ENCODE results near the gene SMYD3. TPM values are rescaled to one million over a fixed set of nuclear protein-coding genes. Genes with fewer than 3 reads are reported as not detected.

SMYD3 gene
- total RNA-seq, 1 donor from 2014 or later = 28.3 TPM

DNA sequence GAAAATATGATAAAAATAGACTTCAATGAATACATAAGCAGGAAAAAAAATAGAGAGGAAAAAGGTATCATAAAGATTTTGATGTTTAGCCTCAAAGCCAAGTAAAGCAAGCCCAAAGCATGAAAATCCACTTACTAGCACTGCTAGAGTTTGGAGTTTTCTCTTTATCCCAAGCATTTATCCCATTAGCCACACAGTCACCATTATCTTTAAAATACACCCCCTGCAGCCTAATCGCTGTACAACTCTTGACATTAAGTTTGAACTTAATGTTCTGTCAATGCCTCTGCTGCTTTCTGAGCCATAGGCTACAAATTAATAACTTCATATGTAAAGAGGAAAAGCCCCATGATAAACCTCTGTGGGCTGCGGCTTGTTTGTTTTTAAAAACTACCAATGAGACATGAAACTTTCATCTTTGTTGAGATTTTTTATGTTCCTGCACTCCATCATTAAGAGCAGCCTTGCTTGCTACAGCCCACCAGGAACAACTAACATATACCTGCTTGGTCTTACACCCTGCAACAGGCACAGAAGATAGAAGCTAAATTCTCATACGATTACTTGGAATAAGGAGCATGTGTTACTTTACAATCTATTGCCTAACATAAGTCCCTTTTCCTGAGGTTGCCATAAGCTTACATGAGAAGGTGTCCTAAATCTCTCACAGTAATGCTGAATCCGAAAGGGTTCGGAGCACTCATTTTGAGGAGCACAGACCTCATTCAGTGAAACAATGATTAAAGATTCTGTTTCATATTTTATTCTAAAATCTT lies 202.4 kb downstream of the SMYD3 start:
- DNase-seq = no peak

GRCh38 chr1:246302711-246303317 lies 204.3 kb downstream of the SMYD3 start:
- DNase-seq = no peak

DNA sequence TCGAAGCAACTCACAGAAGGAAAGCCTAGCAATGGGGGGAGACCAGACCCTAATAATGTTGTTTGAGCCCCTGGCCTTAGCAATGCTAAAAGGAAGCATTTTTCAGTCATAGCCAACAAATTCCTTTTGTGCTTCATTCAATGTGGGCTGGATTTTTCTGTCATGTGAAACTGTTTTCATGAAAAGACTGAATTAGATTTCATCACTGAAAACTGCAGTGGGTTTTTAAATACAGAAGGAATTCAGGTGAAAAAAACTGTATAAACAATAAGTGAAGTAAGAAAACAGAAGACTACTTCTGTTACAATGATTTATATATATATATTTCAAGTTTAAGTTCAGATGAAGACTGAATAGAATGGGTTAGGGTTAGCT lies 204.8 kb downstream of the SMYD3 start:
- DNase-seq = peak; percentile 40

- DNase-seq = peak; percentile 58
Observed at GRCh38 chr1:246301553-246302250, 205.4 kb downstream of the SMYD3 start.

- no peak for DNase-seq
Observed at GRCh38 chr1:246300626-246301549, 206.2 kb downstream of the SMYD3 start.

DNA sequence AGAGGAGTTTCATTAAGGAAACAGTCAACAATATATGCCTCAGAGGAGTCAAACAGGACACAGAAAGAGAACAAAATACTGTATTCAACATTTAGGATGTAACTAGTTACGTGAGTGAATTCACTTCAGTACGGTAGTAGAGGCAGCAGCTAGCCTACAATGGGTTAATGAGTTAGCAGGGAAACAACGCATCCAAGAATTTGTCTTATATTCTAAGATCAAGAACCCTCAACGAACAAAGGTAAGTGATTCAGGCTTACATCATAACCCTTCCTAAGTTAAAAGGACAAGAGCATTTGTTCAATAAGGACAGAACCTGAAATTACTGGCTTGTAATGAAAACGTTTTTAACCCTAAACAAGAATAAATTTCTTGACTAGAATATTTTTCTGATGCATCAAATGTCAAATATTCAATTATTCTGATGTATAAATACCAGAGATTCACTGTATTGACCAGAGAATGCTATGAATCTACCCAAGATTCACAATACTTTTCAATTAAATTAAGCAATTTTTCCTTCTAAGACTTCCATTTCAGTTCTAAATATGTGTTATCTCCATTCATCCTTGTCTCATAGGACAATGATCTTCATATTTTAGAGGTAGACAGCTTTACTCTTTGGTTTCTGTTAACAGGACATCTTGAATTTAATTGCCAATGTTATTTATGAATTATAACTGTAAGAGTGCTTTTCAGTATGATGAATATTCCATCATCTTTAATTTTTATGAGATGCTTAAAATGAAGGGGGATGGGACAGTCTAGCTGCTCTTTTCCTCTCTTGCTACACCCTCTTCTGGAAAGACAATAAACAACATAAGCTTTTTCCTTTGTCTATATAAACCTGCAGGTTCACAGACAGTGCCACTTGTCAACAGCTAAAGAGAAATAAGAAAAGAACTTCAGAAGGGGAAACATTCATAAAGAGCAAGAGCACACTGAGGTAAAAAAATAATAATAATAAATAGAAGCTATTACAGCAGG lies 209.5 kb downstream of the SMYD3 start:
- peak; percentile 10 for DNase-seq

- DNase-seq = no peak
Observed at GRCh38 chr1:246295968-246296367, 211.1 kb downstream of the SMYD3 start.

DNA sequence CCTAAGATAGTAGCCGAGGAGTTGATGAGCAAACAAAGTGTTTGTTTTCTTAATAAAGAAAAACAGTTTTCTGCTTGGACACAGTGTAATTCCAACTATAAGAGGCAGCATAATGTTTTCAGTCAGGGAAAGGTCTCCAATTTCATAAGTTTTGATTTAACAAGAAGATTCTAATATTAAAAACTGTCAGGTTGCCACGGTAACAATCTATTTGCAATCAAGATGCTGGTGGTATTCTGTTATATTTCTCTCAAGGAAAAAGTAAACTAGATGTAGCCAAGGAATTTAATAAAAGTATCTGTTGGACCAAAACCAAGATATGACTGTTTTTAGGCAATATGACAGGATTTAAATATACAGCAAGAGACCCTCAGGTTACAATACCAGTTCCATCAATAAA lies 211.7 kb downstream of the SMYD3 start:
- DNase-seq = peak; percentile 8

- no peak for DNase-seq
Observed at GRCh38 chr1:246294263-246294662, 212.8 kb downstream of the SMYD3 start.

DNA sequence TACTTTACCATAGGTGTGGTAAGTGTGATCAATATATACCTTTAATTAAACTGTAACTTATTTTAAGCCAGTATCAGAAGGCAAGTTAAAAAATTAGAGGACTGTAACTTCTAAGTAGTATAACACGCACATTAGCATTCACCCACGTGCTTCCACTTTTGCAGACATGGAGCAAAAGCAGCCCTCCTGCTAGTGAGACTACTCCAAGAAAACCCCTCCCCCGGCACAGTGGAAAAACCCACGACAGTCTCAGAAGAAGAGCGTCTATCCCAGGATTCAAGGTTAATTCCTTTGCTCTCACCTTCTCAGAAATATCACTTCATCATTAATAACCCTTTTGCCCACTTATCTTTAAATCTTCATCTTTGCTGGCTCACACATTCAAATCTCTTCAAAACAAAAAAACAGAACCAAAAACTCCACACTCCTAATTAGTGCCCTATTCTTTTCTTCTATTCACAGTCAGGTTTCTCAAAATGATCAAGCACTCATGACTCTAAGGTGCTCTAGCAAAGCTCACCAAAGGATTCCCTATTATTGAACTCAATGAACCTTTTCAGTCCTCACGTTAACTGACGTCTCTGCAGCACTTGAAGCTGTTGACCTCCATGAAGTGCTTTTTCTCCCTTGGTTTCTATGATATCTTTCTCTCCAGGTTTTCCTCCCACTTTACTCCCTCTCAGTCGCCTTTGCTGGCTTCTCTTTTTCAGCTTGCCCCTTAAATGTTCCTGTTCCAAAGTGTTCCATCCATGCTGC lies 213.5 kb downstream of the SMYD3 start:
- no peak for DNase-seq

DNA sequence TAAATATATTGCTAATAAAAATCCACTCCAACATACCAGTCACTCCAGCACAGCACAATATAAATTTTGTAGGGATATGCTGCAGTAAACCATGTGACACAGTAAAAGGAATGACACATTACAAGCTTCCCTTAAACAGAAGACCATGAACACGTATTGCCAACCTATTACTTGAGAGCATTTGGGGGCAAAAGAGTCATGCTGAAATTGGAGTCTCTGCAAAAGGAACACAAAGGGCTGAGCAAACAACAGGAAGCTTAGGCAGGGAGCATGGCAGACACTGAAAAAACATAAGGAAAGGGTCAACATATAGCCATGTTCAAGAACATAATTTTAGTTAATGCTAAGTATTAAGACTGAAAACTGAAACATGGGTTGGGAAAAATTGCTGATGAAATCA lies 214.5 kb downstream of the SMYD3 start:
- DNase-seq = no peak

GRCh38 chr1:246291127-246291526 lies 216.0 kb downstream of the SMYD3 start:
- no peak for DNase-seq

DNA sequence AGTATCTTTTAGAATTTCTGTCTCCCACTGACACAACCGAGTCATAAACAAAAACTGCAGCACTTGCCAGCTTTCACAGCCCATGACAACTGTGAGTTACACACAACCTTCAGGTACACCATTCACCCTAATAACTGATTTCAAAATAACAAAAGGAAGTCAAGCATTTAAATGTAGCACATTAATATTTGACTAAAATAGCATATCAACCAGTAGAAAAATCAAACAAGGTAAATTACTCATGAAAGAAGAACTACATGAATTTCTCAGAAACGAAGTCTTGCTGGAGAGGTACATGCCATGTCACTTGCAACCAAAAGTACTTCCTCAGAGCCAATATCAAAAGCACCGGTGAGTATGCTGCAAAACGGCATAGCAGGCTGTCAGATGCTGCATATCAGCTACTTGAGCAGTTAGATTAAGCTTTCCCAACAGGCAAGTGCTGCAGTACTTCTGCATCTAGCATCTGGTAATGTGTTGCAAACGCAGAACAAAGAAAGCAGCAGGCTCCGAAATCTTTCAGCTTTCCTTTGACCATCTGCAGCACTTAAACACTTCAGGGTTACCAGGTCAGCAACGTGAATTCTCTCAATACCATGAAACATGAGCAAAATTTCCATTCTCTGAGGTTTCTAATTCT lies 223.2 kb downstream of the SMYD3 start:
- DNase-seq = no peak

DNA sequence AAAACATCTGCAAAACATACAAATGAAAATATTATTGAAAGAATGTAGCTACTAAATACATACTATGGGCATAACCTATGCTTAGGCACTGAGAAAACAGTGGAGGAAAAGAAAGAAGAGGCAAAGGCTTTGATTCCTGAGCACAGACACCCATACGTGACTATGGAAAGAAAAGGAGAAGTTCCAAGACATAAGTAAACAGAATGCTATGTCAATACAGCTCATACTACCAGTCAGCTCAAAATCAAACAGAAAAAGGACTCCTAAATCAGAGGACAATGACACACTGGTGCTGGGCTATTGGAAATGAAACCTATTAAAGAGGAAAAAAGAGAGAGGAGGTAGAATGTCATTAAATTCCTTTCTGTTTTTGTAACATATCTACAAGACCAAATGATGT lies 225.4 kb downstream of the SMYD3 start:
- DNase-seq = no peak

- DNase-seq = no peak
Observed at GRCh38 chr1:246281195-246281594, 225.9 kb downstream of the SMYD3 start.

DNA sequence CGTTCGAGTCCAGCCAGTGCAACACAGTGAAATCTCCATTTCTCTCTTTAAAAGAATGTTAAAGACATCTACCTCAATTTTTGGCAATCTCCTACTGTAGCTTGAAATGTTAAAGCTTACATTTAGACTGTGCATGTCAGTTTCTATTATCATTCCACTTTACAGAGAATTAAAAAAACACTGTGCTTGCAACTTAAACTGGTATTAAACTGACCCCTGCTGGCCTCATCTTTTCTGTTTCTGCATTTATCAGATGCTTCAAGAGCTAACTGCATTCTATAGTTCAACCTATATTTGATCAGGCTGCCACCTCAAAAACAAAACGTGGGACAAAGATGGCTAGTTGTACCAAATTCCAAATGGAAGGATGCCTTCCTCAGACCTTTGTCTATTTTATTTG lies 226.5 kb downstream of the SMYD3 start:
- peak; percentile 15 for DNase-seq

- no peak for DNase-seq
Observed at GRCh38 chr1:246279402-246279801, 227.7 kb downstream of the SMYD3 start.

GRCh38 chr1:246278371-246278770 lies 228.7 kb downstream of the SMYD3 start:
- DNase-seq = no peak

- DNase-seq = no peak
Observed at GRCh38 chr1:246275036-246275435, 232.0 kb downstream of the SMYD3 start.

GRCh38 chr1:246274186-246274585 lies 232.9 kb downstream of the SMYD3 start:
- DNase-seq = peak; percentile 76
